Measurements from ENCODE around the gene LPCAT3. TPM values are rescaled to one million over a fixed set of nuclear protein-coding genes. Genes with fewer than 3 reads are reported as not detected.
A peak's percentile ranks its signal among the peaks of the same experiment; 100 is the strongest.

The LPCAT3 gene
- total and polyA plus RNA-seq, 11 donors: 19.9 to 66.3 (median 43.4) TPM

DNA sequence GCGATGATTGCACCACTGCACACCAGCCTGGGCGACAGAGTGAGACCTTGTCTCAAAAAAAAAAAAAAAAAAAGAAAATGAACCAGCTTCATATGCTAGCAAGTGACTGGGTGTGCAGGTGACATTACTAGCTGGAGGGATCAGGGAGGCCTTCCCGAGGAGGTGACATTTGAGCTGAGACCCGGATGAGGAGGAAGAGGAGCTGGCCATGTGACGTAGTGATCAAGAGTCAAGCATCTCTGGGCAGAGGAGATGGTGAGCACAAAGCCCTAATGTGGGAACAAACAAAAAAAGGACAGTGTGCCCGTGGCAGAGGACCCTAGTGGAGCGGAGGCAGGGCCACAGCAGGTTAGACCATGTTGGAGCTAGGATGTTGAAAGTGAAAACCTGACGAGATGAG lies 70.7 kb downstream of the LPCAT3 start:
- intact Hi-C loops (cut with DNase I): loop anchor here in 7 of 10 donors (5.0 to 10.0 kb wide), 4 partner anchors 145 to 165 kb away; partner anchors contain the start of genes C1R (in 5 of the 7) and C1RL (in 1 of the 7)
- Histone ChIP-seq H3K4me1 (peaks cover 0 to 75% (median 27%) of the 10 kb centered on the region in 12 donors), H3K4me3 (no peak overlapping the region), H3K9me3 (no peaks in the 10 kb centered on the region), H3K27me3 (no peaks in the 10 kb centered on the region), H3K27ac (peak overlapping the region in 1 of 12 donors; percentile 96), H3K36me3 (peaks cover 0 to 21% (median 13%) of the 10 kb centered on the region in 9 donors)
- DNase-seq (no peak), ATAC-seq (no peak)
- 89 to 91% (median 89%) methylated on average over 8 of the region's 8 CpGs for WGBS, 4 donors
- TF ChIP-seq, protein P1, sequence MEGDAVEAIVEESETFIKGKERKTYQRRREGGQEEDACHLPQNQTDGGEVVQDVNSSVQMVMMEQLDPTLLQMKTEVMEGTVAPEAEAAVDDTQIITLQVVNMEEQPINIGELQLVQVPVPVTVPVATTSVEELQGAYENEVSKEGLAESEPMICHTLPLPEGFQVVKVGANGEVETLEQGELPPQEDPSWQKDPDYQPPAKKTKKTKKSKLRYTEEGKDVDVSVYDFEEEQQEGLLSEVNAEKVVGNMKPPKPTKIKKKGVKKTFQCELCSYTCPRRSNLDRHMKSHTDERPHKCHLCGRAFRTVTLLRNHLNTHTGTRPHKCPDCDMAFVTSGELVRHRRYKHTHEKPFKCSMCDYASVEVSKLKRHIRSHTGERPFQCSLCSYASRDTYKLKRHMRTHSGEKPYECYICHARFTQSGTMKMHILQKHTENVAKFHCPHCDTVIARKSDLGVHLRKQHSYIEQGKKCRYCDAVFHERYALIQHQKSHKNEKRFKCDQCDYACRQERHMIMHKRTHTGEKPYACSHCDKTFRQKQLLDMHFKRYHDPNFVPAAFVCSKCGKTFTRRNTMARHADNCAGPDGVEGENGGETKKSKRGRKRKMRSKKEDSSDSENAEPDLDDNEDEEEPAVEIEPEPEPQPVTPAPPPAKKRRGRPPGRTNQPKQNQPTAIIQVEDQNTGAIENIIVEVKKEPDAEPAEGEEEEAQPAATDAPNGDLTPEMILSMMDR (IDR thresholded peaks at IDR 0.05): no peak
- TF ChIP-seq POLR2A (IDR thresholded peaks at IDR 0.05): no peak

DNA sequence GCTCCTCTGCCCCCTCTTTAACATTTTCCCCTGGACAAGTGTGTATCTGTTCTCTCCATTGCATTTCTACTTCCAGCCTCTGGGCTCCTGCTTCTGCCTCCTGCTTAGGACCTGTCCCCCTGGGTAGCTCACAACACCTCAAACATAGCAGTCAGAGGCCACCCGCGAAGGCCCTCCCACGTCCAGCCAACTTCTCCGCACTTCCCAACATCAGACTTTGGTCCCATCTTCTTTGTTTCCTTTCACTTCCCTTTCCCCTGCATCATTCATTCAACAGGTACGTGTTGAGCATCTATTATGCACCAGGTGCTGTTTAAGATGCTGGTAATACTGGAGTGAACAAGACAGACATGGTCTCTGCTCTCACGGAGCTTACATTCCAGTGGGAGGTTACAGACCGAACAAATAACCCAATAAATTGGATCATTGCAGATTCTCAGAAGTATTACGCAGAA lies 71.3 kb downstream of the LPCAT3 start:
- intact Hi-C loops (cut with DNase I): loop anchor here in 7 of 10 donors (5.0 to 10.0 kb wide), 4 partner anchors 145 to 165 kb away; partner anchors contain the start of genes C1R (in 5 of the 7) and C1RL (in 1 of the 7)
- Histone ChIP-seq H3K9me3 (no peaks in the 10 kb centered on the region), H3K4me1 (peaks cover 0 to 78% (median 27%) of the 10 kb centered on the region in 12 donors), H3K27ac (peak overlapping the region in 4 of 12 donors; percentile 7 to 99 (median 56)), H3K4me3 (peak overlapping the region in 7 of 12 donors; percentile 10 to 77 (median 26)), H3K36me3 (peaks cover 0 to 21% (median 13%) of the 10 kb centered on the region in 9 donors), H3K27me3 (no peaks in the 10 kb centered on the region)
- 77 to 79% (median 78%) methylated on average over 8 of the region's 8 CpGs for WGBS, 4 donors
- ATAC-seq (no peak), DNase-seq (no peak)
- TF ChIP-seq, protein P1 (IDR thresholded peaks at IDR 0.05): no peak
- TF ChIP-seq POLR2A (IDR thresholded peaks at IDR 0.05): no peak

DNA sequence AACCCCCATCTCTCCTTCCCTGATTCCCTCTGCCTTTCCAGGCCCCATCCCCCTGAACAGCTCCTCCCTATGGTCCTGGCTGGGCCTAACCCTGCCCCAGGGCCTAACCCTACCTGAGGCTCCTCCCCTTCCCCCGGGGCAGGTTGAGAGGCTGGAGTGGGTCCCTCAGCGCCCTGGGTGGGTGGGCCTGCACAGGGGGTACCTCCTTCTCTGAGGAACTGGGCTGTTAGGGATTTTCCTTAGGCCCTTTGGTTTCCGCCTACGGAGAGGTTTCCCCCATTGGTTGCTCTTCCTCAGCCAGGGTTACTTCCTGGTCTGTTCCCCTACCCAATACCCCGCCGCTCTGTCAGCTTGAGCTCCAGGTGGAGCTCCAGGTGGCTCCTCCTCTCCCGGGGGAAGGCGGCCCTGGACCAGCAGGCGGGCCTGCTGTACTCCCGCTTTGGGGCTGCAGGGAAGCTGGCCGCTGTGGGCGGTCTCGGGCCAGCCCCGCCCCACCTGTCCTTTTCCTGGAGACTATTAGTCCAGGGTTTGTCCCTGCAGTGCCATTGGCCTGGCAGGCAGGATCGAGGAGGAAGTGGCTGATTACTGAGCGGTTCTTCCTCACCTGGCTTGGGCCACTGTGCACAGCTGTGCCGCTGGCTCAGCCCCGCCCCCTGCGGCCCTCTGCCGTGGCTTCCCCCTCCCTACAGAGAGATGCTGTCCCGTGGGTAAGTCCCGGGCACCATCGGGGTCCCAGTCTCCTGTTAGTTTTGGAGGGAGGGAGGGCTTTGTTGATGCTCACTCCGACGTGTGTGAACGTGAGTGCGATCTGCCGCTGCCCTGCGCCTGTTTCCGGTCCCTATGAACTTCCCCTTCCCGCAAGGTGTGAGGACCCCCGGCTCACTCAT lies 72.0 kb downstream of the LPCAT3 start:
- H3K27me3 ChIP-seq: no peaks in the 10 kb centered on the region
- no peaks in the 10 kb centered on the region for H3K9me3 ChIP-seq
- intact Hi-C loops (cut with DNase I): loop anchor here in 7 of 10 donors (5.0 to 10.0 kb wide), 4 partner anchors 146 to 166 kb away; partner anchors contain the start of genes C1R (in 5 of the 7) and C1RL (in 1 of the 7)
- peaks cover 0 to 78% (median 30%) of the 10 kb centered on the region in 12 donors for H3K4me1 ChIP-seq
- WGBS, 4 donors: 34 to 57% (median 42%) methylated on average over 28 to 32 of the region's 32 CpGs
- peak overlapping the region in 9 of 12 donors; percentile 7 to 99 (median 24) for H3K27ac ChIP-seq
- peak in 1 of 5 donors; percentile 79 for DNase-seq
- H3K4me3 ChIP-seq: peak overlapping the region in 9 of 12 donors; percentile 10 to 77 (median 26)
- H3K36me3 ChIP-seq: peaks cover 0 to 28% (median 19%) of the 10 kb centered on the region in 9 donors
- peak in 1 of 4 donors; percentile 0 for ATAC-seq
- TF ChIP-seq, protein P1 (IDR thresholded peaks at IDR 0.05): no peak
- no peak for TF ChIP-seq POLR2A (IDR thresholded peaks at IDR 0.05)
